Common myeloid progenitor, CD34-positive (primary cell): ENCODE results near the gene RASL11B.

Experiments
- CTCF ChIA-PET: fragments of 350-600 bp; sonication (Branson Sonifier 250); formaldehyde crosslinking; loops from one replicate; lab custom pipeline; 2021; ENCODE audit warnings: antibody characterized with exemption; lab: Charles Lee
- POLR2A ChIA-PET: fragments of 350-600 bp; sonication (Branson Sonifier 250); formaldehyde crosslinking; loops from one replicate; lab custom pipeline; 2021; ENCODE audit warnings: antibody characterized with exemption; lab: Charles Lee
- DNase-seq, 3 donors: peaks; one replicate each; pipeline versions ENCODE4 v3.0.0 to v3.0.0-alpha.2; 2013
- H3K27ac ChIP-seq, 2 experiments: 1 replicate in 1 of 2; 2 replicates in 1 of 2; pipeline ENCODE4 v1.7.0; 2013; ENCODE audit warnings: inconsistent platforms in 2 of 2, low read length in 2 of 2, mild to moderate bottlenecking in 2 of 2, low read depth in 1 of 2, moderate library complexity in 1 of 2; ENCODE audit not compliant: severe bottlenecking in 2 of 2, insufficient read depth in 1 of 2, poor library complexity in 1 of 2
- H3K27me3 ChIP-seq, 5 experiments: replicated peaks in 2 of 5; 1 replicate in 3 of 5; 2 replicates in 2 of 5; pipeline versions ENCODE4 v1.6.1 to v1.7.0; 2013; ENCODE audit warnings: low read length in 4 of 5, mild to moderate bottlenecking in 2 of 5, moderate library complexity in 2 of 5, inconsistent platforms in 1 of 5; ENCODE audit not compliant: insufficient read depth in 5 of 5, control insufficient read depth in 4 of 5
- H3K36me3 ChIP-seq, 4 experiments: 1 replicate in 2 of 4; 2 replicates in 2 of 4; pipeline versions ENCODE4 v1.6.1 to v1.7.0; 2013; ENCODE audit warnings: low read length in 3 of 4, control low read depth in 1 of 4, mild to moderate bottlenecking in 1 of 4; ENCODE audit not compliant: control insufficient read depth in 4 of 4, insufficient read depth in 4 of 4
- H3K4me1 ChIP-seq, 4 experiments: 1 replicate in 3 of 4; 2 replicates in 1 of 4; pipeline versions ENCODE4 v1.6.1 to v1.7.1; 2013; ENCODE audit warnings: low read length in 3 of 4, mild to moderate bottlenecking in 3 of 4, control low read depth in 1 of 4, inconsistent platforms in 1 of 4, moderate library complexity in 1 of 4; ENCODE audit not compliant: control insufficient read depth in 4 of 4, insufficient read depth in 4 of 4; ENCODE audit errors: control extremely low read depth in 1 of 4
- H3K4me3 ChIP-seq, 7 experiments: 1 replicate in 4 of 7; 2 replicates in 3 of 7; pipeline versions ENCODE4 v1.5.1 to v1.7.0; 2013; ENCODE audit warnings: mild to moderate bottlenecking in 7 of 7, low read length in 6 of 7, moderate library complexity in 6 of 7, inconsistent platforms in 2 of 7, low read depth in 2 of 7, control low read depth in 1 of 7; ENCODE audit not compliant: insufficient read depth in 4 of 7, control insufficient read depth in 1 of 7; ENCODE audit errors: extremely low read depth in 1 of 7
- H3K9me3 ChIP-seq, 5 experiments: 1 replicate in 4 of 5; 2 replicates in 1 of 5; pipeline versions ENCODE4 v1.6.1 to v1.7.1; 2013; ENCODE audit warnings: low read length in 4 of 5, mild to moderate bottlenecking in 2 of 5, inconsistent platforms in 1 of 5, low read depth in 1 of 5, moderate library complexity in 1 of 5; ENCODE audit not compliant: control insufficient read depth in 4 of 5, insufficient read depth in 2 of 5; ENCODE audit errors: control extremely low read depth in 1 of 5
- WGBS: methylation state at CpG from one replicate; pipeline ENCODE4 v1.1.5; 2013; ENCODE audit not compliant: insufficient coverage; 5-methylcytosine and 5-hydroxymethylcytosine counted together

The RASL11B gene

DNA sequence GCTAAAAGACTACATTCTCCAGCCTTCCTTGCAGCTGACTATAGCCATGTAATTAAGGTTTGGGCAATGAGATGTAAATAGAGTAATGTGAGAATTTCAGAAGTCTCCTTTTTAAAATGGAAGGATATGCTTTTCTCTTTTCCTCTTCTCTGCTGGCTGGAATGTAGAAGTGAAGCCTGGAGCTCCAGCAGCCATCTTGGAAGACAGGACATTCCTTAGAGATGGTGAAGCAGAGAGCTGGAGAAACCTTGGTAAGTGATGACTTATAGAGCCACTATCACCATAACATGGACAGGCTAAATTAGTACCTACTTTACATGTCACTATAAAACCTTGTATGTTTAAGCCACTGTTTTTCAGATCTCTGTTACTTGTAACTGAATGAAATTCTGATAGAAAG, 48.0 kb downstream of the RASL11B start:
- CTCF ChIA-PET, result interaction anchor here (1.1 kb wide), 1 partner anchor 19 kb away, joined by 3 read pairs; no protein-coding TSS in a partner anchor
- POLR2A ChIA-PET, result no interaction called here
- Histone ChIP-seq H3K4me1 (peaks cover 0 to 2% (median 0%) of the 10 kb centered on the region in 4 experiments), H3K27ac (no peak overlapping the region), H3K36me3 (peaks cover 0 to 8% (median 0%) of the 10 kb centered on the region in 4 experiments), H3K27me3 (no peaks in the 10 kb centered on the region), H3K4me3 (no peak overlapping the region), H3K9me3 (no peaks in the 10 kb centered on the region)
- no peak for DNase-seq

DNA sequence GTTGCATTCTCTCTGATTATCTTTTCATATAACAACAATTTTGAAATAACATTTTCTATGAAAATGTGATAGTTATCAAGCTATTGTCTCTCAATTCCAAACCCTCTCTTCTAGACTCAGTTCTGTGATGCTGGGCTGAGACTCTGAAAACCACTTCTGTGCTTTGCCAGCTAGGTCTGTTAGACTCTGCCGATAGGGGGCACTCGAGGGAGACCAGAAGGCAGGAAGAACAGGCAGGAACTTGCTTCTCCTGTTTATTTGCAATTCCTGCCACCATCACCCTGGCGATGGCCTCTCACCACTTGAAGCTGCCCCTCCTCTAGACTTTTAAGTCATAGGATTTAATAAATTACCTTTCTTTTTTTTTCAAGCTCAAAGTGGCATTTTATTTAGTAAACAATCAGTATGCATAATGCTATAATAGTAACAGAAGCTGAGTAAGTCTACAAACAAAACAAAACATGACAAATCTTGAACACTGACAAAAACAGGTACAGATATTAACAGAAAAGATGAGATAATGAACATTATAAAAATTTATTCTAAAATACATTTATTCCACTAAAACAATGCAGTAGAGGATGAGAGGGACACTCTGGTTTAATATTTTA, 49.7 kb downstream of the RASL11B start:
- ChIA-PET POLR2A (no interaction called here), CTCF (interaction anchor here (0.6 to 1.5 kb wide), 3 partner anchors 17 to 289 kb away, joined by 3 to 4 read pairs (median 3); no protein-coding TSS in a partner anchor)
- Histone ChIP-seq H3K9me3 (no peaks in the 10 kb centered on the region), H3K27ac (no peak overlapping the region), H3K4me3 (no peak overlapping the region), H3K4me1 (peaks cover 0 to 2% (median 0%) of the 10 kb centered on the region in 4 experiments), H3K36me3 (peaks cover 0 to 4% (median 0%) of the 10 kb centered on the region in 4 experiments), H3K27me3 (no peaks in the 10 kb centered on the region)
- DNase-seq, result peak; percentile 46 to 70 (median 67)
- WGBS, result 0% methylated on average over 2 of the region's 3 CpGs

DNA sequence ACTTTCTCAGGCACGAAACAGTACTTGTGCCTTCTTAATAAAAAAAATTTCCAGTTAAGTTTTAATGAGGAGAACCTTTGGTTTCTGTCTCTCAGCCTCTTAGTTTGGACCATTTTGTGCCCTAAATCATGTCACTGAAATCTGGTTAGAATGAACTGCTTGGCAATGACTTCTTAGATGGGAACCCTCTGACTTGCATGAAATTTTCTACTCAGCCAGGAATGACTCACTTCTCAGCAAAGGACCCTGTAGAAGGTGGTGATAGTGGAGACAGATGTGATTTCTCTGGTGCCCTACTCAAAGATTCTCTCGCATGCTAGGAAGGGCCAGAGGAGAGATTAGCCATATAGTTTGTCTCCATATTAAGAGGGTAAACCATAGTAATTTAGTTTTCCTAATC, 50.5 kb downstream of the RASL11B start:
- 100% methylated on average over 1 of the region's 2 CpGs for WGBS
- CTCF ChIA-PET, result no interaction called here

DNA sequence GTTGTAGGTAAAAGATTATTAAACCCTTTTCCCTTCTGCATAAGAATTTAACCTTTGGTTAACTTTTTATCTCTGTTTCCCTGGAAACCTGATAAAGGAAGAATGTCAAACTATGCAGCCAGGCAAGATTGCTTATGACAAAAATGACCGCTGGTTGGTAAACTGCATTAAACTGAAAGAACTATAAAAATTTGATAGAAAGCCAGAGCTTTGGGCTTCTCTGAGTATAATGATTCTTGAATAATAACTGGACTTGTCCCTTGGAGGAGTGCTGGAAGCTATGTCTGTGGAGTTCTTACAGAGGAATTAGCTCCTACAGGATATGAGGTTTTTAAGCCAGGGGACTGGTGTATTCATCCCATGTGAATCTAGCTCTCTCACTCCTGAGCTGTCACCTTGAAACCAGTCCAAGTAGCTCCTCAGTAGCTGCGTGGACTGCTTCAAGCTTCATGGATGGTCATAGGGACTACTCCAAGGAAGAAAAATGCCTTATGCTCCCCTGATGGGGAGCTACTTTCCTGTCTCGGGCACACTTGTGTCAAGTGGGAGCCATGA, 52.0 kb downstream of the RASL11B start:
- ChIA-PET CTCF (no interaction called here), POLR2A (interaction anchor here (0.9 kb wide), 1 partner anchor 332 kb away, joined by 3 read pairs; no protein-coding TSS in a partner anchor)
- Histone ChIP-seq H3K4me3 (no peak overlapping the region), H3K27ac (no peak overlapping the region), H3K9me3 (no peaks in the 10 kb centered on the region), H3K27me3 (no peaks in the 10 kb centered on the region), H3K36me3 (peaks cover 0 to 6% (median 0%) of the 10 kb centered on the region in 4 experiments), H3K4me1 (peaks cover 0 to 2% (median 0%) of the 10 kb centered on the region in 4 experiments)
- no peak for DNase-seq
- WGBS, result 93% methylated on average over 2 of the region's 3 CpGs

More for the DNA sequence above, 50.5 kb downstream of the RASL11B start:
- no peaks in the 10 kb centered on the region for H3K27me3 ChIP-seq
- peaks cover 0 to 5% (median 0%) of the 10 kb centered on the region in 4 experiments for H3K36me3 ChIP-seq
- POLR2A ChIA-PET, result no interaction called here
- H3K4me1 ChIP-seq, result peaks cover 0 to 2% (median 0%) of the 10 kb centered on the region in 4 experiments
- no peak overlapping the region for H3K27ac ChIP-seq
- DNase-seq, result peak in 2 of 3 donors; percentile 1 to 7
- H3K4me3 ChIP-seq, result no peak overlapping the region
- no peaks in the 10 kb centered on the region for H3K9me3 ChIP-seq

DNA sequence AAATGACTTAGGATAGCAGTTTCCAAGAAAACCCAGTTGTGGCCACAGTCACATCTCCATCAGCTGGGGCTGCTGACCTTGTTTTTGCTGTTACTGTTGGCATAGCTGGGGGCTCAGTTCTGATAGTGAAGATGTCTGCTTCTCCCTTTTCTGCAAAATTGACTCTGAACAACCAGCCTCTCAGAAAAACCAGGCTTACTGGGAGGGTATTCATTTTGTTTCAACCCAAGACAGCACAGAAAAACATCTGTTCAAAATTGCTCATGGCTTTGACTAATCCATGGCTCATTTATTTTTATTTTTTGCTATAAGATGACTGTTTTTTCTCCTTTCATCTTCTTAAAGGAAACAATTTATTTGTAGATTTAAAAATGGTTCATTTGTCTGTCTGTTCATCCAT, 53.1 kb downstream of the RASL11B start:
- ChIA-PET CTCF (no interaction called here), POLR2A (no interaction called here)
- peaks cover 0 to 6% (median 0%) of the 10 kb centered on the region in 4 experiments for H3K36me3 ChIP-seq
- H3K27ac ChIP-seq, result no peak overlapping the region
- no peaks in the 10 kb centered on the region for H3K9me3 ChIP-seq
- H3K4me1 ChIP-seq, result peaks cover 0 to 2% (median 0%) of the 10 kb centered on the region in 4 experiments
- no peaks in the 10 kb centered on the region for H3K27me3 ChIP-seq
- no peak overlapping the region for H3K4me3 ChIP-seq
- no peak for DNase-seq

DNA sequence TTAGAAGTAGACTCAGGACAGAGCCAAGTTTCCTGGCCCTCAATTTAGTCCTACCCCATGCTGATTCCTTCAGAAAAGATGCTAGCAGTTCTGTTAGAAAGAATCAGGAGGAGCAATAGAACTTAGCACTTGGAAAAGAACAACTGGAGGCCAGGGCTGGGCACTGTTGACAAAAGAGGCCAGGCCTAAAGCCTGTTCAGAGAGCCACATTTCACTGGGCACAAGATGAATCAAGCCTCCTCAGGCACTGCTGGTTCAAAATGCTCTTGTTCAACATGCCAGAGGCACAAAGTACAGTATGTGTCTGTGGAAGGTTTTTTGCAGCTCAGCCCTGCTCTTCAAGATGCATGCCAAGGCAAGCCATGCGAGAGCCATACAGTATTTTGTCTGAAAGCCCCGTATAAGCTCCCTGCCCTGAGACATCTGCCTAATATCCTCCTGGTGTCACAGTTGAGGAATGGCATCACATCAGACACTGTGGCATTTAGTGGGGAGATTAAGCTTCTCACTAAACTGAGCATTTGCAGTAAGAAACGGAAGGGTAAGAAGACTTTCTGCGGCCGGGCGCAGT, 53.7 kb downstream of the RASL11B start:
- DNase-seq, result no peak
- Histone ChIP-seq H3K4me1 (peaks cover 0 to 2% (median 0%) of the 10 kb centered on the region in 4 experiments), H3K9me3 (no peaks in the 10 kb centered on the region), H3K27ac (no peak overlapping the region), H3K36me3 (peaks cover 0 to 6% (median 0%) of the 10 kb centered on the region in 4 experiments), H3K4me3 (no peak overlapping the region), H3K27me3 (no peaks in the 10 kb centered on the region)
- ChIA-PET CTCF (no interaction called here), POLR2A (no interaction called here)
- WGBS, result 99% methylated on average over 6 of the region's 6 CpGs
